ENCODE data around the gene SRGN.

The SRGN gene

DNA sequence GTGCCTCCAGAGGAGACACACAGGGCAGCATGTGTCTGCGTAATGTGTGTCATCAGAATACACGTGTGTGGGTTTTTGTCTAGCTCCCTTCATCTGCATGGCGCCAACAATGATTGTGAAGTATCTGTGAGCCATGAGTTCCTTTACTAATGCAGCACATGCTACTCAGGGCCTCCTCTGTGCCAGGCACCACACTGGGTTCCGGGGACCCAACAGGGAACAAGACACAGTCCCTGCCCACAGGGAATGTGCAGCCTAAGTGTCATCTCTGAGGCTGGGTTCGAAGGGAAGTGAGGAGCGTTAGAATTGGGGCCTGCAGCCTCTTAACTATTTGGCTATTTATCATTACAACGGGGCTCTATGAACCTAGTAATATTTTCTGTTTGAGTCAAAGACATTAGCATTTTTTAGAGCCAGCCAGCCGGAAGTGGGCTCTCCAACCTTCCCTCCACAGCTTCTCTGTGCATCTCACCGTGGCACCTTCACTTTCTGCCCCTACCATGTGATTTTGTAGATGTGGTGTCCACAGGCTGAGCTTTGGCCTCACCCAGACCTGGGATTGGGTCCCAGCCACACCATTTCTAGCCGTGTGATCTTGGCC, 43.9 kb upstream of the SRGN start:
- no peak overlapping the region for H3K4me3 ChIP-seq (replicated peaks; ENCODE audit: insufficient read depth, low read length)
- H3K27me3 ChIP-seq (ENCODE audit: insufficient read depth, poor library complexity, severe bottlenecking), result no peaks in the 10 kb centered on the region
- no peak for TF ChIP-seq SPI1 (IDR thresholded peaks at IDR 0.05; ENCODE audit: borderline replicate concordance, low read depth)
- TF ChIP-seq, protein P1, sequence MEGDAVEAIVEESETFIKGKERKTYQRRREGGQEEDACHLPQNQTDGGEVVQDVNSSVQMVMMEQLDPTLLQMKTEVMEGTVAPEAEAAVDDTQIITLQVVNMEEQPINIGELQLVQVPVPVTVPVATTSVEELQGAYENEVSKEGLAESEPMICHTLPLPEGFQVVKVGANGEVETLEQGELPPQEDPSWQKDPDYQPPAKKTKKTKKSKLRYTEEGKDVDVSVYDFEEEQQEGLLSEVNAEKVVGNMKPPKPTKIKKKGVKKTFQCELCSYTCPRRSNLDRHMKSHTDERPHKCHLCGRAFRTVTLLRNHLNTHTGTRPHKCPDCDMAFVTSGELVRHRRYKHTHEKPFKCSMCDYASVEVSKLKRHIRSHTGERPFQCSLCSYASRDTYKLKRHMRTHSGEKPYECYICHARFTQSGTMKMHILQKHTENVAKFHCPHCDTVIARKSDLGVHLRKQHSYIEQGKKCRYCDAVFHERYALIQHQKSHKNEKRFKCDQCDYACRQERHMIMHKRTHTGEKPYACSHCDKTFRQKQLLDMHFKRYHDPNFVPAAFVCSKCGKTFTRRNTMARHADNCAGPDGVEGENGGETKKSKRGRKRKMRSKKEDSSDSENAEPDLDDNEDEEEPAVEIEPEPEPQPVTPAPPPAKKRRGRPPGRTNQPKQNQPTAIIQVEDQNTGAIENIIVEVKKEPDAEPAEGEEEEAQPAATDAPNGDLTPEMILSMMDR (IDR thresholded peaks at IDR 0.05; ENCODE audit: insufficient read depth, low read length), result no peak
- TF ChIP-seq POLR2AphosphoS5 (IDR thresholded peaks at IDR 0.05; ENCODE audit: low read depth), result peak; percentile 56; the same call in 1 of the 2 replicates
- H3K27ac ChIP-seq (replicated peaks), result peak overlapping the region; percentile 97
- peak in 1 of 2 experiments; percentile 54 for DNase-seq (ENCODE audit: low read depth in 1 of 2, low spot score in 1 of 2)

DNA sequence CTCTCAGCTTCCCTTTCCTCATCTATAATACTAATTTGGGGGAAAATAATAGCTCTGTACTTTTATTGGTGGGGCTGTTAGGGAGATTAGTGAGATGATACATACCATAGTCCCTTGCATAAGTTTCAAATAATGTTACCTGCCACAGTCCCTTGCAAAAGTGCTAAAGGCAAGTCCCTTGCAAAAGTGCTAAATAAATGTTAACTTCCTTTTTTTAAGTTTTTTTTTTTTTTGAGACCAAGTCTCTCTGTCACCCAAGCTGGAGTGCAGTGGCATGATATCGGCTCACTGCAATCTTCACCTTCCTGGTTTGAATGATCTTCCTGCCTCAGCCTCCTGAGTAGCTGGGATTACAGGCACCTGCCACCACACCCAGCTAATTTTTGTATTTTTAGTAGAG, 43.4 kb upstream of the SRGN start:
- peak overlapping the region; percentile 97 for H3K27ac ChIP-seq (replicated peaks)
- TF ChIP-seq SPI1 (IDR thresholded peaks at IDR 0.05; ENCODE audit: borderline replicate concordance, low read depth), result 0 out of 2 replicates have a peak, but pooled peaks have one; percentile 8
- TF ChIP-seq GABPA (IDR thresholded peaks at IDR 0.05; ENCODE audit: low read depth), result no peak
- H3K4me3 ChIP-seq (replicated peaks; ENCODE audit: insufficient read depth, low read length), result no peak overlapping the region
- H3K27me3 ChIP-seq (ENCODE audit: insufficient read depth, poor library complexity, severe bottlenecking), result no peaks in the 10 kb centered on the region
- DNase-seq (ENCODE audit: low read depth in 1 of 2, low spot score in 1 of 2), result peak; percentile 75 to 82

DNA sequence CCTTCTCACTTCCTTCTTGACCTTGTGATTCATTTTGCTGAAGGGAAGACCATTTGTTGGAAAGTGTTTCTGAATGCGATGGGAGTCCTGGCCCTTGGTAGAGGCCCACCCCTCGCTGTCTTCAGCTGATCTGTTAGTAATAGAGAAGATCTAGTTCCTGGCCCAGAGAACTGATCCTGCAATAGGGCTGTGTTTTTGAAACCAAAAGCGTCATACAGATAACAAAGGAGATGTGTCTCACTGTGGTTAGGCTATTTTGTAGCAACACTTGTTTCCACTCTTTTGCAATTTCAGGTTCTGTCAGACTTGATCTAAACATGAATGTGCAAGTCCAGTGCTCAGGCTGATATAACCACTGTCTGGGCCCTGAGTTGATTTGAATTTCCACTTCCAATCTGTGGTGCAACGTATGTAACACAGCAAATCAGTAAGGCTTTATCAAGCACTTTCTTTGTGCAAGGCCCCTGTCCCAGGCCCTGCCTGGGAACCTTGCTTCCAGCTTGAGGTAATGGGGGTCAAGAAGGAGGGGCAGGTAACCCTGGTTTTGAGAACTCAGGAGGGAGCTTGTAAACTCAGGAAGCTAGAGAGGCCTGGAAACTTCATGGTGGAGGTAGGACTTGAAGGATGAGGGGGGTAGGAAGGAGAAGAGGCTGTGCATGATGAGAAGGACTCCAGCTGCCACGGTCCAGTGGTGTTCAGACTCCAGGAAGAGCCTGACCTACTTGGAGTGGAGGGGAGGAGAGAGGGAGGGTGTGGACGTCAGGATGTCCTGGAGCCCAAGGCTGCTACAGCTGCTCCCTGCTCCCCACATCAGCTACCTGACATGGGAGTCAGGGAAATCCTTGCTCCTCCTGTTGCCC, 42.2 kb upstream of the SRGN start:
- Histone ChIP-seq H3K4me3 (replicated peaks; ENCODE audit: insufficient read depth, low read length) (no peak overlapping the region), H3K27me3 (ENCODE audit: insufficient read depth, poor library complexity, severe bottlenecking) (no peaks in the 10 kb centered on the region), H3K27ac (replicated peaks) (peak overlapping the region; percentile 97)
- peak; percentile 96 to 98 for DNase-seq (ENCODE audit: low read depth in 1 of 2, low spot score in 1 of 2)
- peak; percentile 17; the same call in 1 of the 2 replicates for TF ChIP-seq SPI1 (IDR thresholded peaks at IDR 0.05; ENCODE audit: borderline replicate concordance, low read depth)
- TF ChIP-seq, protein P1 (IDR thresholded peaks at IDR 0.05; ENCODE audit: insufficient read depth, low read length), result no peak
- 0 out of 2 replicates have a peak, but pooled peaks have one; percentile 43 for TF ChIP-seq GABPA (IDR thresholded peaks at IDR 0.05; ENCODE audit: low read depth)
- peak; percentile 89 for TF ChIP-seq POLR2AphosphoS5 (IDR thresholded peaks at IDR 0.05; ENCODE audit: low read depth)
- TF ChIP-seq, protein P2, sequence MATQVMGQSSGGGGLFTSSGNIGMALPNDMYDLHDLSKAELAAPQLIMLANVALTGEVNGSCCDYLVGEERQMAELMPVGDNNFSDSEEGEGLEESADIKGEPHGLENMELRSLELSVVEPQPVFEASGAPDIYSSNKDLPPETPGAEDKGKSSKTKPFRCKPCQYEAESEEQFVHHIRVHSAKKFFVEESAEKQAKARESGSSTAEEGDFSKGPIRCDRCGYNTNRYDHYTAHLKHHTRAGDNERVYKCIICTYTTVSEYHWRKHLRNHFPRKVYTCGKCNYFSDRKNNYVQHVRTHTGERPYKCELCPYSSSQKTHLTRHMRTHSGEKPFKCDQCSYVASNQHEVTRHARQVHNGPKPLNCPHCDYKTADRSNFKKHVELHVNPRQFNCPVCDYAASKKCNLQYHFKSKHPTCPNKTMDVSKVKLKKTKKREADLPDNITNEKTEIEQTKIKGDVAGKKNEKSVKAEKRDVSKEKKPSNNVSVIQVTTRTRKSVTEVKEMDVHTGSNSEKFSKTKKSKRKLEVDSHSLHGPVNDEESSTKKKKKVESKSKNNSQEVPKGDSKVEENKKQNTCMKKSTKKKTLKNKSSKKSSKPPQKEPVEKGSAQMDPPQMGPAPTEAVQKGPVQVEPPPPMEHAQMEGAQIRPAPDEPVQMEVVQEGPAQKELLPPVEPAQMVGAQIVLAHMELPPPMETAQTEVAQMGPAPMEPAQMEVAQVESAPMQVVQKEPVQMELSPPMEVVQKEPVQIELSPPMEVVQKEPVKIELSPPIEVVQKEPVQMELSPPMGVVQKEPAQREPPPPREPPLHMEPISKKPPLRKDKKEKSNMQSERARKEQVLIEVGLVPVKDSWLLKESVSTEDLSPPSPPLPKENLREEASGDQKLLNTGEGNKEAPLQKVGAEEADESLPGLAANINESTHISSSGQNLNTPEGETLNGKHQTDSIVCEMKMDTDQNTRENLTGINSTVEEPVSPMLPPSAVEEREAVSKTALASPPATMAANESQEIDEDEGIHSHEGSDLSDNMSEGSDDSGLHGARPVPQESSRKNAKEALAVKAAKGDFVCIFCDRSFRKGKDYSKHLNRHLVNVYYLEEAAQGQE (IDR thresholded peaks at IDR 0.05; ENCODE audit: insufficient replicate concordance, low read depth), result peak; percentile 25

DNA sequence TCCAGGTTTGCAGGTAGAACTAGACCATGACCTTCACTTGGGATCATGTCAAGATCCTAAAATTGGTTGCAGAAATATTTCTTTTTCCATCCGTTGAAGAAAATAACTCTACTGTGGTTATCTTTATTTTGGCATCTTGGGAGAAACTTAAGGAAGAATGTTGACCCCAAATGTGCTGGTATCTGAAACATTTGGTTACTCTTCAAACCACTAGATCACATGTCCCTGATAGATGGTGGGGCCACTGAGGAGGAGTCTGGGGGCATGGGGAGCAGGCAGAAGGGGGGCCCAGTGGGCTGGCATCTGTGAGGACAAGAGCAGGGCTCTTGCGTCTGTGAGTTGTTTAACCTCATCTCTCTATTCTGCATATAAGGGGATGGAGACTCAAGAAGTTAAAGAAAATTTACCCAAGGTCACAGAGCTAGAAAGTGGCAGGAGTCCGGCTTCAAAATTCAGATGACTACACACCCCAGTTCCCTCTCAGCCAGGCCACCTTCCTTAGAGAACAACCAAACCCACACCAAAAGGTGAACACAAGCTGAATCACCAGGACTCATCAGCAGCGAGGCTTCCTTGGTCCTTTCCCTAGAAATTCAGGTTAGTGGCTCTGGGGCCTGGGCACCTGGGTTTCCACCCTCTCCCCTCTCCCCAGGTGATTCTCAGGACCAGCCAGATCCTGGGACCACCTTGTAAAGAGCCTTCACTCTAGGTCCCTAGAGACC, 40.6 kb upstream of the SRGN start:
- Histone ChIP-seq H3K27me3 (ENCODE audit: insufficient read depth, poor library complexity, severe bottlenecking) (no peaks in the 10 kb centered on the region), H3K27ac (replicated peaks) (peak overlapping the region; percentile 97), H3K4me3 (replicated peaks; ENCODE audit: insufficient read depth, low read length) (no peak overlapping the region)
- no peak for DNase-seq (ENCODE audit: low read depth in 1 of 2, low spot score in 1 of 2)
- TF ChIP-seq, protein P1 (IDR thresholded peaks at IDR 0.05; ENCODE audit: insufficient read depth, low read length), result no peak
- no peak for TF ChIP-seq GABPA (IDR thresholded peaks at IDR 0.05; ENCODE audit: low read depth)
- TF ChIP-seq SPI1 (IDR thresholded peaks at IDR 0.05; ENCODE audit: borderline replicate concordance, low read depth), result no peak
- TF ChIP-seq, protein P2 (IDR thresholded peaks at IDR 0.05; ENCODE audit: insufficient replicate concordance, low read depth), result no peak
- no peak for TF ChIP-seq POLR2AphosphoS5 (IDR thresholded peaks at IDR 0.05; ENCODE audit: low read depth)

Measured in HL-60 (cell line).